ENCODE results near the gene PANX2.

The PANX2 gene

DNA sequence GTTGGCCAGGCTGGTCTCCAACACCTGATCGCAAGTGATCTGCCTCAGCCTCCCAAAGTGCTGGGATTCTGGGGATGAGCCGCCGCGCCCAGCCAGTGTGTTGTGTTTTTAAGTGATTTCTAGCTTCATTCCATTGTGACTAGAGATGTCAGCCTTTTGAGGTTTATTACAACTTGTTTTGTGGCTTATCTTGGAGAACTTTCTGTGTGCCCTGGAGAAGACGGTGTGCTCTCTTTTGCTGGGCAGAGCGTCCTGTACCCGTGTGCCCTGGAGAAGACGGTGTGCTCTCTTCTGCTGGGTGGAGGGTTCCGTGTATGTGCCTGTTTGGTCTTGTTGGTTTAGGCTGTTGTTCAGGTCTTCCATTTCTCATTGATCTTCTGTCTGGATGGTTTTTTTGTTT, 42.7 kb downstream of the PANX2 start:
- DNase-seq (ENCODE audit: low read depth in 2 of 2), result no peak

DNA sequence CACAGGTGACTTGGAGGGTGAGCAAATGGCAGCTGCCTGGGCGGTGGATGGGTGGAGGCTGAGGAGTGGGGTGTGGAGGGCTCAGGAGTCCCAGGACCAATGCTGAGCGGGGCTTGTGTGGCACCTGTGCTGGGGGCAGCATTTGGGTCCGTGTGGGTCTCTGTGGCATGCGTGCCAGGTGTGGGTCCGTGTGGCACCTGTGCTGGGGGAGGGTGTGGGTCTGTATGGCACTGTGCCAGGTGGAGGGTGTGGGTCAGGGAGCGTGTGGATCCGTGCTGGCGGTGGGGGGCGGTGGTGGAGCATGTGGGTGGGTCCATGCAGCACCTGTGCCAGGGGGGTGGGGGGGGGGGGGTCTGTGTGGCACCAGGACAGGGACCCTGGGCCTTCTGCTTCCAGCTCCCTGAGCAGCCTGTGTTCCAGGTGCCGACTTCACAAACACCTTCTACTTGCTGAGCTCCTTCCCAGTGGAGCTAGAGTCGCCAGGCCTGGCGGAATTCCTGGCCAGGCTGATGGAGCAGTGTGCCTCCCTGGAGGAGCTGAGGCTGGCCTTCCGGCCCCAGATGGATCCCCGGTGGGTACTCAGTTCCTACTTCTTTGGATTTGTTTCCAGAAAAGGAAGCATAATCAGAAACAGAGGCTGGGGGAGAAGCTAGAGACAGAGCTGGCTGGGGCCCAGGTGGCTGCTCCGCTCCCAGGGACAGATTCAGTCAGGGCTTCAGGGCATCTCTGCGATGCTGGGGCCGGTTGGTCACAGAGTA, 44.9 kb downstream of the PANX2 start:
- no peak for DNase-seq (ENCODE audit: low read depth in 2 of 2)

DNA sequence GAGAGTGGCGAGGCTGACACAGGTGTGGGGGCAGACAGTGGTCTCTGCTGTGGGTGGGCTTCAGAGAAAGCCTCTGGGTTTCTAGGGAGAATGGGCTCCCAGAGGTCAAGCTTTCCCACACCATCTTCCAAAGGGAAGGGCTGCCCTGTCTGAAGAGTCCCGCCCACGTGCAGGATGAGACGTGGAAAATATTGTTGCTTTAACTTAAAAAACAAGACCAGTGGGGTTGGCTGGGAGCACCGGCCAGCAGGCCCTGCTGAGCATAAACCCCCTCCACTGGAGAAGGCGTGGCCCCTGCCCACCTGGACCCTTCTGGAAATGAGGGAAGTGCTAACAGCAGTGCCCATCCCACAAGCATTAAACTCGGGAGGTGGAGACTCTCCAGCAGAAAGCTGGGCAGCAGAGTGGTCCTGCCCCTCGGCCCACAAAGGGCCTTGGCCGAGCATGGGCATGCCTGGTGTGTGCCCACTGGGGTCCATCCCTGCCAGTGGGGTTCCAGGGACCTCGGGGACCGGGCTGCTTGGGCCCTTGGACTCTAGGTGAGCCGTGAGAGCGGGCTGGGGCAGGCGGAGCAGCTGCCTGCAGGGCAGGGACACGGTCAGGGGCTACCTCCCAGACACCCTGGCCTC, 45.6 kb downstream of the PANX2 start:
- no peak for DNase-seq (ENCODE audit: low read depth in 2 of 2)

- no peak for DNase-seq (ENCODE audit: low read depth in 2 of 2)
Measured at GRCh38 chr22:50216684-50217520, 46.4 kb downstream of the PANX2 start.

DNA sequence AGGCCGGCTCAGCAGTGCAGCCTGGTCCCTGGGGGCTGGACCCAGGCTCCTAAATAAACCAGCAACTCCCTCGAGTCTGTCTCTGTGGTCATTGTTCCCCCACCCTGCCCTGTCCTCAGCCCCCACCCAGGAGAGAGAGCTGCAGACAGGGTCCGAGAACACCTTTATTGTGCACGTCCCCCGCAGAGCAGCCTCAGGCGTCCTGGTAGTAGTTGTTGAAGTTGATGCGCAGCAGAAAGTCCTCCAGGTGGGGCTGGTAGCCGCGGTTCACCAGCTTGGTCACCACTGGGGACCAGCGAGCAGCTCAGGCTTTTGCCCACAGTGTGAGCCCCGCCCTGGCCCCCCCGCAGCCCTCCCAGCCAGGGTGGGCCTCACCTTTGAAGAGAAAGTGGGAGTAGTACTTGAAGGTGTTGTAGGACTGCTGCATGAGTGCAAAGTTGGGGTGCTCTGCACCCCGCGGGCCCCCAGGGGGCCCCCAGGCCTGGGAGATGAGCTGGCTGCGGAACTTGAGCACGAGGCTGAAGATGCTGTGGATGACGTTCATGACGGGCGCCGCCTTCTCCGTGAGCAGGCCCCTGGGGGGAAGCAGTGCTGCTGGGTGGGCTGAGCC, 47.1 kb downstream of the PANX2 start:
- no peak for DNase-seq (ENCODE audit: low read depth in 2 of 2)

- DNase-seq (ENCODE audit: low read depth in 2 of 2), result no peak
Measured at GRCh38 chr22:50218153-50218995, 47.8 kb downstream of the PANX2 start.

DNA sequence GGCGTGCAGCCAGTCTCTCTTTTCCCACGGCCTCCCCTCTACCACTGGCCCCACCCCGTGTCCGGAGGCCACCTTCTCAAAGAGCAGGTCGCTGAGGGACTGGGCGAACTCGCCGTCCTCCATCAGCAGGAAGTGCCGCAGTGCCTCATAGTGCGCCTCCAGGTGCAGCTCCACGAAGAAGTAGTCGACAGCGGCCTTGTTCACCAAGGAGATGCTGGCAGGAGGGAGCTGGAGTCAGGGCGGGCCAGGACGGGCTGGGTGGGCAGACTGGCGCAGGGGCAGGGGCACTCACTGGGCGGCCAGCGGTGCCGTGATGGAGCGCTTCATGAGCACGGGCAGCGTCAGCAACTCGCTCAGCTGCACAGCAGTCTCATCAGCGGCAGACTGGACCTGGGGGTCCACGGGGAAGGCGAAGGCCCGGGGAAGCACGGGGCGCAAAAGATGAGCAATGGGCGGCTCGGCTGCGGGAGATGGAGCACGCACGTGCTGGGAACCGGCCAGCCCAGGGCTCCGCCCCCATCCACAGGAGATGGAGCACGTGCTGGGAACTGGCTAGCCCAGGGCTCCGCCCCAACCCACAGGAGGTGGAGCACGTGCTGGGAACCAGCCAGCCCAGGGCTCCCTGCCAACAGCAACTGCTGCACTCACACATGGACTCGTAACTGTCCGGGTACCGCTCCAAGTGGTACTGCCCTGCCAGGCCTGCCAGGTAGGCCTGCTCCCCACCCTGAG, 48.6 kb downstream of the PANX2 start:
- DNase-seq (ENCODE audit: low read depth in 2 of 2), result no peak

- no peak for DNase-seq (ENCODE audit: low read depth in 2 of 2)
Measured at GRCh38 chr22:50219800-50220602, 49.5 kb downstream of the PANX2 start.

DNA sequence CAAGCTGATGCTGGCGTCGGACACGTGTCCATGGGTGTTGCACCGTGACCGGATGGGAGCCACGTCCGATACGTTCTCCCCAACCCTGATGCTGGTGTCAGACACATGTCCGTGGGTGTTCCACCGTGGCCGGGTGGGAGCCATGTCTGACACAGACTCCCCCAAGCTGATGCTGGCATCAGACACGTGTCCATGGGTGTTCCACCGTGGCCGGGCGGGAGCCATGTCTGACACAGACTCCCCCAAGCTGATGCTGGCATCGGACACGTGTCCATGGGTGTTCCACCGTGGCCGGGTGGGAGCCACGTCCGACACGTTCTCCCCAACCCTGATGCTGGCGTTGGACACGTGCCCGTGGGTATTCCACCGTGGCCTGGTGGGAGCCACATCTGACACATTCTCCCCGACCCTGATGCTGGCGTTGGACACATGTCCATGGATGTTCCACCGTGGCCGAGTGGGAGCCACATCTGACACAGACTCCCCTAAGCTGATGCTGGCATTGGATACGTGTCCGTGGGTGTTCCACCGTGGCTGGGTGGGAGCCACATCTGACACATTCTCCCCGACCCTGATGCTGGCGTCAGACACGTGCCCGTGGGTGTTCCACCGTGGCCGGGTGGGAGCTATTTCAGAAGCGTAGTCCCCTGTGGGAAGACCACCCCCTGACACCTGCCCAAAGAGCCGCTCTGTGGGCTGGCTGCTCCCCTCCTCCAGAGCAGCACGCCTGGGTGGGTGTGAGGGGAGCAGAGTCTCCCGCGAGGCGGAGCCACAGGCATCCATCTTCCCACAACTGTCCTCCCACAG, 50.3 kb downstream of the PANX2 start:
- DNase-seq (ENCODE audit: low read depth in 2 of 2), result no peak

DNA sequence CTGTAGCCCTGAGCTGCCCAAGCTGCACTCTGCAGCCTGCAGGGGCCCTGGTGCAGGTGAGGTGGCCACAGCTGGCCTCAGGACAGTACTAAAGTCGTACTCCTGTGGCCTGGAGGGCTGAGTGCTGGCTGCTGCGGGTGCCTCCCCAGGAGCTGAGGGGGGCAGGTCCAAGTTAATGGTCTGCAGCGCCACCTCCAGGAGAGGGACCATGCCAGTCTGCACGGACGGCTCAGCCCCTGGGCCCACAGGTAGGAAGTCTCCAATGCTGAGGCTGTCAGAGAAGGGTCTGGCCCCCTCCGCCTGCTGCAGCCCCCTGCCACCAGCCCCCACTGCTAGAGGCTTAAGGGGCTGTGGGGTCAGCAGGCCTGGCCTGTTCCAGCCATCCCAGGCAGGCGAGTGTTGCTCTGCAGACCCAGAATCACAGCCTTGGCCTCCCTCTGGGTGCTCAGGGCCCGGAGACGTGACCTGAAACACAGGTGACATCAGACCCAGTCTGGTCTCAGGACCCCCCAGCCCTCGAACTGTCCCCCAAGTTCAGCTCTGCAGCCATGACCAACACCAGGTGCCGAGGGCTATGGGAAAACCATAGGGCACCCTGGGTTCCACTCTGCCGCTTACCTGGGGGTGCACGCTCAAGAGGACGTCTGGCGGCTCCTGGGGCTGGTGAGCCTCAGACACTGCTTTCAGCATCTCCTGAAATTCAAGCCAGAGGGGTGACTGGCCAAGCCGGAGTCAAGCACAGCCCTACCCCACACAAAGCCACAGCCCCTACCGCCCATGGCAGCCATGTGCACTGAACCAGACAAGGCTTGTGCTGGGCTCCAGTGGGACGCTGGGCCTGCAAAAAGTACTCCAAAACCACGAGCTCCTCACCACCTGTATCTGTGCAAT, 51.1 kb downstream of the PANX2 start:
- no peak for DNase-seq (ENCODE audit: low read depth in 2 of 2)

DNA sequence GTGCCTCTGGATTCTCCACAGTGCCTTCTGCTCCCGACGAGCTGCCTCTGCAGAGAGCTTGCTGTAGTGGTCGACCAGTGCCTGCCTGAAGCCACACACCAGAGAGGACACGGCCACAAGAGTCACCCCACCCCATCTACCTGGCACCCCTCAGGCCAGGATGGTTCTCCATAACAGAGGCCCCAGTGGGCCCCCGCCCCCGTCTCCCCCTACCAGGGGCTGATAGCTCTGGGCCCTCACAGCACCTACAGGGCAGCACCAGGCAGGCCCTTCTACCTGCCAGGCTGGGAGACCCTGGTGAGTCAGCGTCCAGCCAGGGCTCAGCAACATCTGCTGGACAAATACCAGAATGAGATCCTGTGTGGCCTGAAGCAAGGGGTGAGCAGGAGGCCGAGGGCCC, 52.0 kb downstream of the PANX2 start:
- no peak for DNase-seq (ENCODE audit: low read depth in 2 of 2)

DNA sequence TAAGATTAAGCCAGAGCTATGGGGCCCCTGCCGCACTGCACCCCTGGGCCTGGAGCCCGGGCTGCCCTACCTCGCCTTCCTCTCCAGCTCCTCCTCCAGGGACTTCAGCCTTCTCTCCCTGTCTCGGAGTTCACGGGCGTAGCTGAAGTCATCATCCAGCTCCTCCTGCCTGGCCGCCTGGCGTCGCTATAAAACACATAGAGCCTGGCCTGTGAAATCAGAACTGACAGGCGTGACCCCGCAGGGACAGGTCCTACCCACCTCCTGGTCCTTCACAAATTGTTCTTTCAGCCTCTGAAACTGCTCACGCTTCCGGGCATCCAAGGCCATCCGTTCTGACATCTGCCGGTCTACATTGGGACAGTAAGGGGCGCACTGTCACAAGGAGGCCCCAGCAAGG, 53.5 kb downstream of the PANX2 start:
- no peak for DNase-seq (ENCODE audit: low read depth in 2 of 2)

DNA sequence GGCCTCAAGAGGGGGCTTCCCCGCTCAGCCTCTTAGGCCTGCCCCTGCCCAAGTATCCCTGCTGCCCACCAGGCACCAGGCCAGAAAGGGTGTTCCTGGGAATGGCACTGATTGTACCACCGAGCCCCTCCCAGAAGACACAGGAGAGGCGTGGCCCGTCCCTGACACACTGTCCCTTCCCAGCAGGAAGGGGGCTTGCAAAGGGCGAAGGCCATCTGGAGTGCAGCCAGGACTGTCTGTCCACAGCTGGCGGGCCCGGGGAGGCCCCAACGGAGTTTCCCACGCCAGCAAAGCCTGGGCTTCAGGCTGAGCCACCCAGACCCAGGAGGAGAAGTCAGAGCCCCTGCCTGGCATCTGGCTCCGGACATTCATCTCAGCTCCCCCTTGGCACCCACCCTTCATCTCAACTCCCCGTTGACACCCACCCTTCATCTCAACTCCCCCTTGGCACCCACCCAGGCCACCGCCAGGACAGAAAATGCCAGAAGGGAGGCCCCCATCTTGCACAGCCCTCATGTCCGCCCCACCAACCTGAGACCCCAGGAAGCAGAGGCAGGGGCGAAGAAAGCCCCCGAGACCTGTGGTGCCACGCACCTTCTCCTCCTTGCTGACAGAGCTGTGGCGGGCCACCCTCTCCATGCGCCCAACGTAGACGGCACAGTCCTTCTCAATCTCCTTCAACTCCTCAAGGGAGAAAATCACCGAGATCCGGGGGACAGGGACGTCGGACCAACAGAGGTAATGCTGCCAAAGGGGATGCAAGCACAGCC, 54.9 kb downstream of the PANX2 start:
- no peak for DNase-seq (ENCODE audit: low read depth in 2 of 2)

DNA sequence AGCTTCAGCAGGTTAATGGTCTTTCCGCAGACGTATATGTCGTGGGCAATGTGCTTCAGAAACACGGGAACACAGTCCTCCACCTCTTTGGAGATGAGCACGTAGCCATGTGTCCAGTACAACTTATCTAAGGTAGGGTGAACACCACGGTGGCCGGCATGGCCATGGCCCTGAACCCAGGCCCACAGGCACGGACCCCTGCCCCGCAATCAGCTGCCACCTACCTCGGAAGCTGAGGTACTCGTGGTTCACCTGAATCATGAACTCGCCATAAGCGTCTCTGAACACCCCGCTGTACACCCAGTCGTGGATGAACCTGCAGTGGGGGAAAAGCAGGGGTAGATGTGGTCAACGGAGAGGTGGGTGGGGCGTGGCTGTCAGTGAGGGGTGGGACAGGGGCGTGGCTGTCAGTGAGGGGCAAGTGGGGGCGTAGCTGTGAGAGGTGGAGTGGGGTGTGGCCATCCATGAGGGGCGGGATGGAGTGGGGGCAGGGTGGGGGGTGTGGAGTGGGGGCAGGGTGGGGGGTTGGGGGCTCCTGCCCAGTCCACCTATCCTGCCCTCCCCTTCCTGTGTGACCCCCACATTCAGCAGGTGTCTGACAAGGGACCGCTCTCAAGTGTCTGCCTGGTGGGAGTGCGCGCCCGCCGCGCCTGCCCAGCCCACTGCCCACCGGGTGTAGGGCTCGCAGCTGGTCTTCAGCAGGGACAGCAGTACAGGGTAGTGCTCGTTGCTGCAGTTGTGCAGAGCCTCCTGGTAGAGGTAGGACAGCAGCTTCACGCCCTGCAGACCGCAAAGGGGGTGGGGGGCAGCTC, 55.7 kb downstream of the PANX2 start:
- no peak for DNase-seq (ENCODE audit: low read depth in 2 of 2)

DNA sequence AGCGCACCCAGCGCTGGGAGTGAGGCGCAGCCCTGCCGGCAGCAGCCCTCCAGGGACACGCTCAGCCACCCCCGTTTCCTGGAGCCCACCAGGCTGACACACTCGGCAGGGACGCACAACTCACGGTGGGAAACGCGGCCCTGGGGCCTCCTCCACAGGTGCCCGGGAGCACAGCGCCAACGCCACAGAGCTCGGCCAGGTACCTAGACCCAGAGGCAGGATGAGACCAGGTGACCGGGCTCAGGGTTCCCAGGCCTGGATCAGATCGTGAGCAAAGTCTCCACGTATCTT, 56.3 kb downstream of the PANX2 start:
- no peak for DNase-seq (ENCODE audit: low read depth in 2 of 2)

DNA sequence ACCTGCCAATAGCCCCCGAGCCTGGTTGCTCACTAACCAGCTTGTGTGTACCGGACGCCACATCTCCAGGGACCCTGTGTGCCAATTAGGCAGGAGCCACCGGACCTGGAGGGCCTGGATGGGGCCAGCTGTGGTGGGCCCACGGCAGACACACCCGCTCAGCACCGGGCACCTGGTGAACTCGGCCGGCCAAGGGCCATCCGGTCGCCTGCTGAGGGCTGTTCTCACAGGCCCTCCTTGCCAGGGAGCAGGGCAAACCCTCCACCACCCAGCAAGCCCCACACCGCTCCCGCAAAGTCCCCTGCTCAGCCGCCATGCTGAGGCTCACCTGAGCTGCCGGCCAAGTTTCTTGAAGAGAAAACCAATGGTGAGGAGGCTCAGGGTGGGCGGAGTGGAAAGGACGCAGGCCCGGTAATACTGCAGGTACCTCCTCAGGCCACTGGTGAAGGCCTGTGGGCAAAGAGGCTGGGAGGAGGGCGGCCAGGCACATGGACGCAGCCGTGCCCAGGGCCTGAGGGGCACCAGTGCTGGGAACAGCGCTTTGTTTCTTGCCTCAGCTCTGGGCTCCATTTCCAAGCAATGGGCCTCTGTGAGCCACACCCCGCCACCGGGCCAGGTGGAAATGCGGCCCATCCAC, 57.2 kb downstream of the PANX2 start:
- no peak for DNase-seq (ENCODE audit: low read depth in 2 of 2)

Measured in stimulated activated CD8-positive, alpha-beta memory T cell treated with anti-CD3 and anti-CD28 coated beads, Interleukin-2, amount 100 ng/mL, for 1 hour (primary cell).